Thymus (tissue), 11 donors: ENCODE data around the gene TXNDC15. TPM values are rescaled to one million over a fixed set of nuclear protein-coding genes. Genes with fewer than 3 reads are reported as not detected.

Experiments used
- DNase-seq, 9 donors: peaks; one replicate each; pipeline ENCODE4 v3.0.0-alpha.2; 2013; ENCODE audit warnings: low spot score in 9 of 9, low read depth in 6 of 9, missing footprints in 1 of 9
- H3K27ac ChIP-seq, 2 donors: one replicate each; pipeline ENCODE4 v1.5.1; 2013; ENCODE audit warnings: control low read depth in 1 of 2, low read depth in 1 of 2, low read length in 1 of 2, mild to moderate bottlenecking in 1 of 2, moderate library complexity in 1 of 2
- H3K27me3 ChIP-seq, 2 donors: one replicate each; pipeline ENCODE4 v1.5.1; 2013; ENCODE audit warnings: low read length in 1 of 2; ENCODE audit not compliant: control insufficient read depth in 2 of 2, insufficient read depth in 1 of 2
- H3K36me3 ChIP-seq, 2 donors: one replicate each; pipeline ENCODE4 v1.5.1; 2013; ENCODE audit warnings: low read length in 1 of 2, mild to moderate bottlenecking in 1 of 2, moderate library complexity in 1 of 2; ENCODE audit not compliant: control insufficient read depth in 2 of 2, insufficient read depth in 2 of 2
- H3K4me1 ChIP-seq, 2 donors: one replicate each; pipeline ENCODE4 v1.5.1; 2013; ENCODE audit warnings: low read length in 2 of 2; ENCODE audit not compliant: control insufficient read depth in 2 of 2, insufficient read depth in 2 of 2
- H3K4me3 ChIP-seq, 2 donors: one replicate each; pipeline ENCODE4 v1.5.1; 2013; ENCODE audit warnings: low read length in 2 of 2, control low read depth in 1 of 2, mild to moderate bottlenecking in 1 of 2
- H3K9me3 ChIP-seq, 2 donors: one replicate each; pipeline ENCODE4 v1.5.1; 2013; ENCODE audit warnings: low read length in 1 of 2, mild to moderate bottlenecking in 1 of 2; ENCODE audit not compliant: control insufficient read depth in 2 of 2, insufficient read depth in 1 of 2
- WGBS: extraction: QIAGEN DNeasy Blood & Tissue Kit; methylation state at CpG from one replicate; pipeline ENCODE4 v1.1.7; 2013; 5-methylcytosine and 5-hydroxymethylcytosine counted together
- polyA plus RNA-seq: library from polyadenylated mRNA; stranded (reverse); fragments of 200-250 nt; gene quantifications from one replicate; pipeline ENCODE4 v1.2.3, GENCODE V29; 2013
- total RNA-seq: library from RNA; stranded (reverse); fragments of 120-200 nt; gene quantifications from one replicate; pipeline ENCODE4 v1.2.4, GENCODE V29; 2013
- donor health status: healthy.

Gene TXNDC15
- total and polyA plus RNA-seq, 2 donors, result 27.7 to 52.9 TPM

GRCh38 chr5:134948911-134949310 lies 74.7 kb downstream of the TXNDC15 start:
- no peak overlapping the region for H3K4me3 ChIP-seq

GRCh38 chr5:134949316-134949715 lies 75.1 kb downstream of the TXNDC15 start:
- 99% methylated on average over 5 of the region's 5 CpGs for WGBS
- no peaks in the 10 kb centered on the region for H3K27me3 ChIP-seq
- no peaks in the 10 kb centered on the region for H3K36me3 ChIP-seq
- H3K4me1 ChIP-seq, result no peaks in the 10 kb centered on the region
- H3K27ac ChIP-seq, result no peak overlapping the region
- no peak for DNase-seq
- H3K4me3 ChIP-seq, result no peak overlapping the region
- peaks cover 0 to 9% of the 10 kb centered on the region in 2 donors for H3K9me3 ChIP-seq

More at GRCh38 chr5:134948911-134949310, 74.7 kb downstream of the TXNDC15 start:
- WGBS, result 95% methylated on average over 5 of the region's 5 CpGs
- Histone ChIP-seq H3K36me3 (no peaks in the 10 kb centered on the region), H3K4me1 (no peaks in the 10 kb centered on the region), H3K27me3 (no peaks in the 10 kb centered on the region), H3K9me3 (peaks cover 0 to 7% of the 10 kb centered on the region in 2 donors), H3K27ac (no peak overlapping the region)
- no peak for DNase-seq

Other genes starting within 250 kb of the TXNDC15 start
- 35.8 TPM for gene SAR1B, start 241.5 kb upstream of the TXNDC15 start, total RNA-seq
- 27.2 TPM for gene SAR1B, start 241.5 kb upstream of the TXNDC15 start, polyA plus RNA-seq
- 7.5 TPM for gene SEC24A, start 225.6 kb upstream of the TXNDC15 start, total RNA-seq
- gene SEC24A, start 225.6 kb upstream of the TXNDC15 start, polyA plus RNA-seq, result 6.4 TPM
- gene CAMLG, start 135.8 kb upstream of the TXNDC15 start, total RNA-seq, result 34.2 TPM
- gene CAMLG, start 135.8 kb upstream of the TXNDC15 start, polyA plus RNA-seq, result 87.4 TPM
- gene DDX46, start 115.6 kb upstream of the TXNDC15 start, total RNA-seq, result 30.5 TPM
- gene DDX46, start 115.6 kb upstream of the TXNDC15 start, polyA plus RNA-seq, result 27.0 TPM
- 11.7 TPM for gene C5orf24, start 28.4 kb upstream of the TXNDC15 start, total RNA-seq
- 22.4 TPM for gene C5orf24, start 28.4 kb upstream of the TXNDC15 start, polyA plus RNA-seq
- gene PCBD2, start 30.8 kb downstream of the TXNDC15 start, total RNA-seq, result 5.9 TPM
- 6.8 TPM for gene PCBD2, start 30.8 kb downstream of the TXNDC15 start, polyA plus RNA-seq
- 0.19 TPM for gene CATSPER3, start 93.5 kb downstream of the TXNDC15 start, total RNA-seq
- gene CATSPER3, start 93.5 kb downstream of the TXNDC15 start, polyA plus RNA-seq, result 1.3 TPM
- 0.05 TPM for gene PITX1, start 159.9 kb downstream of the TXNDC15 start, total RNA-seq
- gene PITX1, start 159.9 kb downstream of the TXNDC15 start, polyA plus RNA-seq, result 0.46 TPM